Spleen (tissue), 11 donors: ENCODE results near the gene SPOP. TPM values are rescaled to one million over a fixed set of nuclear protein-coding genes. Genes with fewer than 3 reads are reported as not detected.
A peak's percentile ranks its signal among the peaks of the same experiment; 100 is the strongest.

Experiments
- DNase-seq: peaks from one replicate; pipeline ENCODE4 v3.0.0-alpha.2; 2020
- H3K27ac ChIP-seq, 8 donors: fragments of 200-600 bp; sonication (generic) in 7 of 8; 1 replicate in 4 of 8; 2 replicates in 4 of 8; pipeline versions ENCODE4 v1.5.0 to v1.8.0; 2016 to 2021; ENCODE audit warnings: inconsistent platforms in 4 of 8, mild to moderate bottlenecking in 4 of 8, moderate library complexity in 1 of 8
- H3K27me3 ChIP-seq, 7 donors: fragments of 200-600 bp; sonication (generic) in 6 of 7; replicated peaks in 1 of 7; 1 replicate in 4 of 7; 2 replicates in 3 of 7; pipeline versions ENCODE4 v1.5.0 to v1.8.0; 2016 to 2021; ENCODE audit warnings: inconsistent platforms in 3 of 7, mild to moderate bottlenecking in 1 of 7
- H3K36me3 ChIP-seq, 6 donors: fragments of 200-600 bp; sonication (generic) in 5 of 6; 1 replicate in 4 of 6; 2 replicates in 2 of 6; pipeline versions ENCODE4 v1.5.0 to v1.8.0; 2016 to 2021; ENCODE audit warnings: inconsistent platforms in 2 of 6
- H3K4me1 ChIP-seq, 6 donors: fragments of 200-600 bp; sonication (generic) in 5 of 6; 1 replicate in 3 of 6; 2 replicates in 3 of 6; pipeline versions ENCODE4 v1.5.0 to v1.8.0; 2016 to 2021; ENCODE audit warnings: inconsistent platforms in 3 of 6
- H3K4me3 ChIP-seq, 8 donors: fragments of 200-600 bp; sonication (generic) in 7 of 8; 1 replicate in 4 of 8; 2 replicates in 4 of 8; pipeline versions ENCODE4 v1.5.0 to v1.8.0; 2016 to 2021; ENCODE audit warnings: inconsistent platforms in 4 of 8, mild to moderate bottlenecking in 4 of 8, moderate library complexity in 2 of 8
- H3K9me3 ChIP-seq, 8 donors: fragments of 200-600 bp; sonication (generic) in 7 of 8; 1 replicate in 4 of 8; 2 replicates in 4 of 8; pipeline versions ENCODE4 v1.5.0 to v1.8.0; 2016 to 2021; ENCODE audit warnings: inconsistent platforms in 4 of 8
- CTCF ChIP-seq, 11 experiments: fragments of 200-600 bp in 7 of 11; fragments of 450-650 bp in 4 of 11; sonication (generic) in 4 of 11; IDR thresholded peaks in 8 of 11; conservative IDR thresholded peaks in 3 of 11; 1 replicate in 7 of 11; 2 replicates in 4 of 11; pipeline versions ENCODE4 v1.4.0 to v1.8.0; 2016 to 2021; ENCODE audit warnings: antibody characterized with exemption in 11 of 11, inconsistent platforms in 4 of 11, mild to moderate bottlenecking in 1 of 11
- POLR2A ChIP-seq, 3 donors: fragments of 450-650 bp; IDR thresholded peaks; one replicate each; pipeline ENCODE4 v1.5.1; 2017; ENCODE audit warnings: antibody characterized with exemption in 3 of 3, mild to moderate bottlenecking in 1 of 3
- POLR2AphosphoS5 ChIP-seq, 3 donors: sonication (generic); formaldehyde crosslinking; IDR thresholded peaks; one replicate each; pipeline ENCODE4 v1.5.1; 2017; ENCODE audit warnings: antibody characterized with exemption in 3 of 3
- WGBS, 5 donors: extraction: QIAGEN DNeasy Blood & Tissue Kit in 3 of 5; methylation state at CpG; one replicate each; pipeline versions ENCODE4 v1.1.5 to v1.1.7; 2013 to 2018; 5-methylcytosine and 5-hydroxymethylcytosine counted together
- intact Hi-C: fragments of 100-400 bp; cut with DNase I; formaldehyde crosslinking; loops from one replicate; pipeline ENCODE4 v1.15.0; 2023; ENCODE audit warnings: low total_unique reads
- polyA plus RNA-seq, 3 donors: library from polyadenylated mRNA; stranded (reverse); fragments of 200-250 nt; gene quantifications; one replicate each; pipeline ENCODE4 v1.2.1, GENCODE V29; 2013
- total RNA-seq, 7 donors: library from RNA; depleted of rRNA in 3 of 7; stranded (reverse); fragments of >200 nt in 3 of 7; fragmentation: NEBNext Ultra II Directional in 4 of 7; extraction: Animal tissue kit (Norgen Biotek cat#: 25700) in 4 of 7; gene quantifications; one replicate each; pipeline versions ENCODE4 v1.1.0 to v1.2.1, GENCODE V29; 2016 to 2021
- donor health status: healthy with polysubstance abuse.
- donor health status: DM: no; HTN: no; CAD: no; lungs with moderate emphysema.
- donor health status: DM: no; HTN: no; CAD: no.
- donor health status: Bipolar disorder and iron deficiency.
- donor health status: healthy.
- donor health status: DM: no; HTN: no; CAD: no.
- donor health status: DM: yes; HTN: yes; CAD: no.

Gene SPOP
- total and polyA plus RNA-seq, 10 donors = 23.7 to 86.4 (median 67.8) TPM

DNA sequence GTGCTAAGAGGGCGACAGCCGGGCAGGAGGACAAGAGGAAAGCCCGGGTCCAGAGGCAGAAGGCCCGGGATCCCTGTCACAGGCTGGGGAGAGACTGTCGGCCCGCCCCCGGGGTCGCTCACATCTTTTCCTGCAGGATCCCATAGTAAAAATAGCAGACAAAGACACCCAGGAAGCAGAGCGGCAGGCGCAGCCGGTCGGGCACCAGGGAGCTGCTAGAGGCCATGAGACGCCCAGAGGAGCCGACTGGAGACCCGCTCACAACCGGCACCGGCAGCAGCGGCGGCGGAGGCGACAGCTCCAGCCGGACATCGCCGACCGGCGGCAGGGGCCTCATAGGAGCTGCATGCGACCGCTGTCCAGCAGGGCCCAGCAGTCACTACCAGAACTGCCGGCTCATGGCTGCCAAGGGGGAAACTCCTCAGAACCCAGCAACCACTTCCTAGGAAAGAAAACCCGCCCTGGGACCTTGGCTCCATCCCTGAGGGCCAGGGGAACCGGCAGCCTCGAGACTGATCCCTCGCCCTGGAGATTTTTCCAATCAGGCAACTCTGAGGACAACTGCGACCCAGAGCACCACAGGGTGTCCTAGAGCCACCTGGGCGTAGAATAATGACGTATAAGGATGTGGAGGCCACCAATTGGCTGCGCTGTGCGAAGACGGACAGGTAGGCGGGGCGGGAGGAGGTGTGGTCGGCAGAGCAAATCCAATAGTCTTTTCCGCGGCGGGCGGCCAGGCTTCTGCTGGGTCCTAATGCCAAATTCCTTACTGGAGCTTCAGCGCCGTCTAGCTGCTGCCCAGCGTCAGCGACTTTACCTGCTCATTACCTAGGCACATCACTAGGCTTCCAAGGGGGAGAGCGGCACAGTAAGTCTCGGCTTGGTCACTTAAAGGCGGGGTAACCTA lies 30.0 kb upstream of the SPOP start, which contains the start of gene SLC35B1:
TSS of gene SLC35B1 (minus strand) at position 357 of the 907 bp plus-strand sequence. CDS start at position 226, 131 bp downstream.
- peaks cover 14 to 83% (median 40%) of the 10 kb centered on the region in 6 donors for H3K4me1 ChIP-seq
- H3K4me3 ChIP-seq = peak within 1 kb of the TSS; percentile 82 to 100 (median 95)
- no peaks in the 10 kb centered on the region for H3K27me3 ChIP-seq
- peak within 1 kb of the TSS; percentile 90 to 98 (median 94) for H3K27ac ChIP-seq
- no peaks in the 10 kb centered on the region for H3K9me3 ChIP-seq
- TF ChIP-seq POLR2AphosphoS5 (IDR thresholded peaks at IDR 0.05) (peak; percentile 89 to 94 (median 91)), POLR2A (IDR thresholded peaks at IDR 0.05) (peak in 2 of 3 donors; percentile 5 to 91), CTCF (IDR thresholded peaks at IDR 0.05 in 8 of 11, conservative IDR thresholded peaks at IDR 0.05 in 3 of 11) (peak; percentile 45 to 90 (median 75))
- DNase-seq = peak; percentile 99
- H3K36me3 ChIP-seq = peaks cover 7 to 74% (median 58%) of the 10 kb centered on the region in 6 donors
- intact Hi-C loops = loop anchor here (5.0 to 10.0 kb wide), 2 partner anchors 74 to 147 kb away; no protein-coding TSS in a partner anchor
- WGBS, 5 donors = 1 to 2% (median 2%) methylated on average over 43 to 53 of the region's 53 CpGs

DNA sequence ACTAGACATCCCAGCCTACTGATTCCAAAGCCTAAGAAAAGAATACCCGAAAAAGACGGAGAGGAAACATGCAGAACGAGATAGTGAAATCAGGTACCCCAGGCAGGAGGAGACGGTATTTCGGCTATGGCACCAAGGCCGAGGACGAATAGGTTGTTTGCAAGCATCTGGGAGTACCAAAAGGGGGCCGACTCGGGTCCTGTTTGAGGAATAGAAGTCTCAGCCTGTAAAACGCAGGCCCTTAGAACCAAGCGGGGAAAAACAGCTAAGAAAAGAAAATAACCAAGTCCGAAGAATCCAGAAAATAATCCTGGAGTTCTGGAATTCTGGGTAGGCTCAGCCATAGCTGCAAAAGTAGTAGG lies 29.3 kb upstream of the SPOP start:
- H3K9me3 ChIP-seq = no peaks in the 10 kb centered on the region
- H3K27ac ChIP-seq = peak overlapping the region; percentile 90 to 98 (median 94)
- H3K27me3 ChIP-seq = no peaks in the 10 kb centered on the region
- intact Hi-C loops = loop anchor here (5.0 to 10.0 kb wide), 2 partner anchors 75 to 148 kb away; no protein-coding TSS in a partner anchor
- no peak for TF ChIP-seq POLR2AphosphoS5 (IDR thresholded peaks at IDR 0.05)
- TF ChIP-seq CTCF (IDR thresholded peaks at IDR 0.05 in 8 of 11, conservative IDR thresholded peaks at IDR 0.05 in 3 of 11) = no peak
- no peak for TF ChIP-seq POLR2A (IDR thresholded peaks at IDR 0.05)
- 1 to 2% (median 2%) methylated on average over 12 of the region's 12 CpGs for WGBS, 5 donors
- H3K4me3 ChIP-seq = peak overlapping the region; percentile 82 to 100 (median 95)
- H3K36me3 ChIP-seq = peaks cover 7 to 74% (median 58%) of the 10 kb centered on the region in 6 donors
- DNase-seq = peak; percentile 66
- H3K4me1 ChIP-seq = peaks cover 14 to 80% (median 40%) of the 10 kb centered on the region in 6 donors

- intact Hi-C loops = loop anchor here (5.0 to 10.0 kb wide), 2 partner anchors 77 to 150 kb away; no protein-coding TSS in a partner anchor
- TF ChIP-seq POLR2A (IDR thresholded peaks at IDR 0.05) = no peak
- TF ChIP-seq CTCF (IDR thresholded peaks at IDR 0.05 in 8 of 11, conservative IDR thresholded peaks at IDR 0.05 in 3 of 11) = no peak
- no peak for TF ChIP-seq POLR2AphosphoS5 (IDR thresholded peaks at IDR 0.05)
- peaks cover 14 to 60% (median 39%) of the 10 kb centered on the region in 6 donors for H3K4me1 ChIP-seq
- H3K4me3 ChIP-seq = no peak overlapping the region
- no peaks in the 10 kb centered on the region for H3K9me3 ChIP-seq
- DNase-seq = no peak
- peaks cover 7 to 74% (median 60%) of the 10 kb centered on the region in 6 donors for H3K36me3 ChIP-seq
- no peaks in the 10 kb centered on the region for H3K27me3 ChIP-seq
- no peak overlapping the region for H3K27ac ChIP-seq
These were observed 27.4 kb upstream of the SPOP start for GRCh38 chr17:49705254-49705653.
